Suprapubic skin (tissue), 3 donors: ENCODE data around the gene ST7.

Source experiments
- EP300 ChIP-seq: sonication (generic); formaldehyde crosslinking; IDR thresholded peaks from one replicate; pipeline ENCODE4 v1.6.1; 2017; ENCODE audit warnings: antibody characterized with exemption
- POLR2A ChIP-seq, 2 donors: fragments of 450-650 bp; IDR thresholded peaks; one replicate each; pipeline ENCODE4 v1.6.1; 2017; ENCODE audit warnings: antibody characterized with exemption in 2 of 2, mild to moderate bottlenecking in 2 of 2, moderate library complexity in 2 of 2
- TF ChIP-seq, protein P1 (sequence below), 2 donors: fragments of 200-600 bp in 1 of 2; fragments of 450-650 bp in 1 of 2; sonication (generic) in 1 of 2; IDR thresholded peaks; one replicate each; pipeline ENCODE4 v1.5.1; 2016 to 2019; ENCODE audit warnings: antibody characterized with exemption in 2 of 2, mild to moderate bottlenecking in 1 of 2, moderate library complexity in 1 of 2

GRCh38 chr7:117259615-117260014 lies 306.3 kb downstream of the ST7 start:
- TF ChIP-seq, protein P1, sequence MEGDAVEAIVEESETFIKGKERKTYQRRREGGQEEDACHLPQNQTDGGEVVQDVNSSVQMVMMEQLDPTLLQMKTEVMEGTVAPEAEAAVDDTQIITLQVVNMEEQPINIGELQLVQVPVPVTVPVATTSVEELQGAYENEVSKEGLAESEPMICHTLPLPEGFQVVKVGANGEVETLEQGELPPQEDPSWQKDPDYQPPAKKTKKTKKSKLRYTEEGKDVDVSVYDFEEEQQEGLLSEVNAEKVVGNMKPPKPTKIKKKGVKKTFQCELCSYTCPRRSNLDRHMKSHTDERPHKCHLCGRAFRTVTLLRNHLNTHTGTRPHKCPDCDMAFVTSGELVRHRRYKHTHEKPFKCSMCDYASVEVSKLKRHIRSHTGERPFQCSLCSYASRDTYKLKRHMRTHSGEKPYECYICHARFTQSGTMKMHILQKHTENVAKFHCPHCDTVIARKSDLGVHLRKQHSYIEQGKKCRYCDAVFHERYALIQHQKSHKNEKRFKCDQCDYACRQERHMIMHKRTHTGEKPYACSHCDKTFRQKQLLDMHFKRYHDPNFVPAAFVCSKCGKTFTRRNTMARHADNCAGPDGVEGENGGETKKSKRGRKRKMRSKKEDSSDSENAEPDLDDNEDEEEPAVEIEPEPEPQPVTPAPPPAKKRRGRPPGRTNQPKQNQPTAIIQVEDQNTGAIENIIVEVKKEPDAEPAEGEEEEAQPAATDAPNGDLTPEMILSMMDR (IDR thresholded peaks at IDR 0.05): no peak
- TF ChIP-seq POLR2A (IDR thresholded peaks at IDR 0.05) (no peak), EP300 (no peak)
